ENCODE results near the gene L1TD1.

The L1TD1 gene

DNA sequence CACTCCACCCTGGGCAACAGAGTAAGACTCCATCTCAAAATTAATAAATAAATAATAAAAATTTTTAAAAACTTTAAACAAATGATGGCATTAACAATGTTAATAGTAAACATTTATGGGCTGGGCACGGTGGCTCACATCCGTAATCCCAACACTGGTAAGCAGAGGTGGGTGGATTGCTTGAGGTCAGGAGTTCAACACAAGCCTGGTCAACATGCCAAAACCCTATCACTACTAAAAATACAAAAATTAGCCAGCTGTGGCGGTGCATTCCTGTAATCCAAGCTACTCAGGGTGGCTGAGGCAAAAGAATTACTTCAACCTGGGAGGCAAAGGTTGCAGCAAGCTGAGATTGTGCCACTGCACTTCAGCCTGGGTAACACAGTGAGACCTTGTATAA lies 9.0 kb upstream of the L1TD1 start:
- TF ChIP-seq, protein P1, sequence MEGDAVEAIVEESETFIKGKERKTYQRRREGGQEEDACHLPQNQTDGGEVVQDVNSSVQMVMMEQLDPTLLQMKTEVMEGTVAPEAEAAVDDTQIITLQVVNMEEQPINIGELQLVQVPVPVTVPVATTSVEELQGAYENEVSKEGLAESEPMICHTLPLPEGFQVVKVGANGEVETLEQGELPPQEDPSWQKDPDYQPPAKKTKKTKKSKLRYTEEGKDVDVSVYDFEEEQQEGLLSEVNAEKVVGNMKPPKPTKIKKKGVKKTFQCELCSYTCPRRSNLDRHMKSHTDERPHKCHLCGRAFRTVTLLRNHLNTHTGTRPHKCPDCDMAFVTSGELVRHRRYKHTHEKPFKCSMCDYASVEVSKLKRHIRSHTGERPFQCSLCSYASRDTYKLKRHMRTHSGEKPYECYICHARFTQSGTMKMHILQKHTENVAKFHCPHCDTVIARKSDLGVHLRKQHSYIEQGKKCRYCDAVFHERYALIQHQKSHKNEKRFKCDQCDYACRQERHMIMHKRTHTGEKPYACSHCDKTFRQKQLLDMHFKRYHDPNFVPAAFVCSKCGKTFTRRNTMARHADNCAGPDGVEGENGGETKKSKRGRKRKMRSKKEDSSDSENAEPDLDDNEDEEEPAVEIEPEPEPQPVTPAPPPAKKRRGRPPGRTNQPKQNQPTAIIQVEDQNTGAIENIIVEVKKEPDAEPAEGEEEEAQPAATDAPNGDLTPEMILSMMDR (IDR thresholded peaks at IDR 0.05; ENCODE audit: insufficient read depth, low read depth, low read length, missing control alignments), result no peak
- H3K4me3 ChIP-seq (ENCODE audit: low read length), result no peak overlapping the region

DNA sequence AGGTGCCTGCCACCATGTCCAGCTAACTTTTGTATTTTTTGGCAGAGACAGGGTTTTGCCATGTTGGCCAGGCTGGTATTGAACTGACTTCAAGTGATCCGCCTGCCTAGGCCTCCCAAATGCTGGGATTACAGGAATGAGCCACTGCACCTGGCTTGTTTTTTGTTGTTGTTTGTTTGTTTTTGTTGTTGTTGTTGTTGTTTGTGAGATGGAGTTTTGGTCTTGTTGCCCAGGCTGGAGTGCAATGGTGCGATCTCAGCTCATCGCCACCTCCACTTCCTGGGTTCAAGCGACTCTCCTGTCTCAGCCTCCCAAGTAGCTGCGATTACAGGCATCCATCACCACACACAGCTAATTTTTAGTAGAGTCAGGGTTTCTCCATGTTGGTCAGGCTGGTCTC lies 7.1 kb upstream of the L1TD1 start:
- no peak for DNase-seq (ENCODE audit: low read depth)
- no peak overlapping the region for H3K4me3 ChIP-seq (ENCODE audit: low read length)
- TF ChIP-seq, protein P1 (IDR thresholded peaks at IDR 0.05; ENCODE audit: insufficient read depth, low read depth, low read length, missing control alignments), result no peak

More for the DNA sequence above, 9.0 kb upstream of the L1TD1 start:
- no peak for DNase-seq (ENCODE audit: low read depth)

DNA sequence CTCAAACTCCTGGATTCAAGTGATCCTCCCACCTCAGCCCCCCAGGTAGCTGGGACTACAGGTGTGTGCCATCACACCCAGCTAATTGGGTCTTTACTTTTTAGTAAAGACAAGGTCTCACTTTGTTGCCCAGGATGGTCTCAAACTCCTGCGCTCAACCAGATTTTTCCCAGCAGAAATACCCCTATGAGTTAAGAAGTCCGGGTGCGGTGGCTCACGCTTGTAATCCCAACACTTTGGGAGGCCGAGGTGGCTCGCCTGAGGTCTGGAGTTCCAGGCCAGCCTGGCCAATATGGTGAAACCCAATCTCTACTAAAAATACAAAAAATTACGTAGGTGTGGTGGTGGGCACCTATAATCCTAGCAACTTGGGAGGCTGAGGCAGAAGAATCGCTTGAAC lies 6.5 kb upstream of the L1TD1 start:
- TF ChIP-seq, protein P1 (IDR thresholded peaks at IDR 0.05; ENCODE audit: insufficient read depth, low read depth, low read length, missing control alignments), result no peak
- H3K4me3 ChIP-seq (ENCODE audit: low read length), result no peak overlapping the region
- DNase-seq (ENCODE audit: low read depth), result no peak

DNA sequence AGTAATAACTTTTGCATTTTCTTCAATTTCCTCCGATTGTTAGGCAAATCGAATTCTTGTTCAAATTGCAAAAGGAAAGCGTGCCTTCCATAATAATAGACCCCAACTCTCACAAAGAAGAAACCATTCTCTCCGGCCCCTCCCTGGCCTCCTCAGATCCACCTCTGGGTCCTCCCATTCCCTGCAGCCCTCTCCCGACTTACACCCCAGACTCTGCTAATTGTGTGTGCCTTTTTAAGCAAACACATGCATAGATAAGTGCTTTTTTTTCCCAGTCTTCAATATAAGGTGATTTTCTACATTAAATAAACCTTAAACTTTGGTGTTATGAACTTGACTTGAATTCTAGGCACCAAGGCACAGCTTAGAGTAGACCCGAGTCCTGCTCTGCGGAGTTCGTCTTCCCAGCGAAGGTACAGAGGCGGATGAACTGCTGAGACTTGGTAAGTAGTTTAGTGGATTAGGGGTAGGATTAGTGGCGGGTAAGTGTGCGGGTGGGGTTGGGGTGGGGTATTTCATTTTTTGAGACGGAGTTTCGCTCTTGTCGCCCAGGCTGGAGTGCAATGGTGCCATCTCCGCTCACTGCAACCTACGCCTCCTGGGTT lies 1.5 kb downstream of the L1TD1 start:
- DNase-seq (ENCODE audit: low read depth), result no peak
- TF ChIP-seq, protein P1 (IDR thresholded peaks at IDR 0.05; ENCODE audit: insufficient read depth, low read depth, low read length, missing control alignments), result no peak
- H3K4me3 ChIP-seq (ENCODE audit: low read length), result no peak overlapping the region

DNA sequence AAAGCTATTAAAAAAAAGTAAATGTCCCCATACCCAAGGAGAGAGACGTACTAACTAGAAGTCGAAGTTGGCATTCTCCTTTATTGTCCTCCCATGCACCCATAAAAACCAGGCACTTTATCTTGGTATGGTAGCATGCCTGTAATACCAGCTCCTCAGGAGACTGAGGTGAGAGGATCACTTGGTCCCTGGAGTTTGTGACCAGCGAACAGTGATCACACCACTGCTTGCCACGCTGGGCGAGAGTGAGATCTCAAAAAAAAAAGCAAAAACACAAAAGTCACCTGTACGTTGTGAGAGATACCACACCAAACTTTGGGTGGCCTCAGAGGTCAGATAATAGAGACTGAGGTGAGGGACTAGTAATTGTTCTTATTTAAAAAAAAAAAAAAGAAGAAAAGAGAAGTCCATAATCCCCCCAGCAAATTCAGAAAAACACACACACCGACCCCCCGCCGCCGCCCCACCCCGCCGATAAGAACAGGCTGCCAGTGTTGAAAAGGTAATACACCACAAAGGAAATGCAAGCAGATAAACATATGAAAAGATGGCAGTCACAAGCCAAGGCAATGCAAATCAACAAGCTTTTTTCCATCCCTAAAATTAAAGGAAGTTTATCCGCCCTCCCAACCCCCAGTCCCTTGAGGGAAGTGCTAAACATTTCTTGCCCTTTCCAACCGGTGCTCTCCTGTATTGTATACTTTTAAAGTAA lies 3.6 kb downstream of the L1TD1 start:
- no peak for DNase-seq (ENCODE audit: low read depth)
- H3K4me3 ChIP-seq (ENCODE audit: low read length), result no peak overlapping the region
- TF ChIP-seq, protein P1 (IDR thresholded peaks at IDR 0.05; ENCODE audit: insufficient read depth, low read depth, low read length, missing control alignments), result no peak

DNA sequence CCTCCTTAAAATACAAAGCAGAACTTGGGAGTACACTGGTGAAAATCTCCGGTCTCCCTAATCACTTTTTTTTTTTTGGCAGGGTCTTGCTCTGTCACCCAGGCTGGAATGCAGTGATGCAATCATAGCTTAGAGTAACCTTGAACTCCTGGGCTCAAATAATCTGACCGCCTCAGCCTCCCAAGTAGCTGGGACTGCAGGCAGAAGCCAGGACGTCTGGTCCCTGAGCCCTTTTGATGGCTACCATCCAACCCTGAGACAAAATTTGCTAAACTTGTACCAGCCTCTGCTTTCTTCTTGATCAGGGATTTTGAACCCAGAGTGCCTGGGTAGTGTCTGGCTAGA lies 4.1 kb downstream of the L1TD1 start:
- H3K4me3 ChIP-seq (ENCODE audit: low read length), result no peak overlapping the region
- no peak for DNase-seq (ENCODE audit: low read depth)
- TF ChIP-seq, protein P1 (IDR thresholded peaks at IDR 0.05; ENCODE audit: insufficient read depth, low read depth, low read length, missing control alignments), result no peak

DNA sequence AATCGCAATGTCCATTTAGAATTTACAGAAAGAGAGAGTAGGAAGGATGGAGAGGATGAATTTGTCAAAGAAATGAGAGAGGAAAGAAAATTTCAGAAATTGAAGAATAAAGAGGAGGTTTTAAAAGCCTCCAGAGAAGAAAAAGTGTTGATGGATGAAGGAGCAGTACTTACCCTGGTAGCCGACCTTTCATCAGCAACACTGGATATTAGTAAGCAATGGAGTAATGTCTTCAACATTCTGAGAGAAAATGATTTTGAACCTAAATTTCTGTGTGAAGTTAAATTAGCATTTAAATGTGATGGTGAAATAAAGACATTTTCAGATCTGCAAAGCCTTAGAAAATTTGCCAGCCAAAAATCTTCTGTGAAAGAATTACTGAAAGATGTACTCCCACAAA lies 12.5 kb downstream of the L1TD1 start:
- no peak for DNase-seq (ENCODE audit: low read depth)
- no peak overlapping the region for H3K4me3 ChIP-seq (ENCODE audit: low read length)
- TF ChIP-seq, protein P1 (IDR thresholded peaks at IDR 0.05; ENCODE audit: insufficient read depth, low read depth, low read length, missing control alignments), result no peak

Measured in epithelial cell of esophagus (primary cell).